Sigmoid colon (tissue), 7 donors: ENCODE results near the gene C6orf89. TPM values are rescaled to one million over a fixed set of nuclear protein-coding genes. Genes with fewer than 3 reads are reported as not detected.
"Not testable (repeated sequence)": the region's sequence is repeated elsewhere in the genome, so short reads cannot be mapped to it uniquely, and the experiment has no call there.

Source experiments
- DNase-seq: peaks from one replicate; pipeline ENCODE4 v3.0.0-alpha.2; 2019
- H3K27ac ChIP-seq, 4 donors: fragments of 200-600 bp; sonication (generic); one replicate each; pipeline ENCODE4 v1.5.1; 2016 to 2019; ENCODE audit warnings: mild to moderate bottlenecking in 1 of 4
- H3K27me3 ChIP-seq, 3 donors: fragments of 200-600 bp; sonication (generic); one replicate each; pipeline ENCODE4 v1.5.1; 2019; ENCODE audit warnings: mild to moderate bottlenecking in 1 of 3
- H3K36me3 ChIP-seq, 4 donors: fragments of 200-600 bp; sonication (generic); one replicate each; pipeline ENCODE4 v1.5.1; 2016 to 2019
- H3K4me1 ChIP-seq, 4 donors: fragments of 200-600 bp; sonication (generic); one replicate each; pipeline ENCODE4 v1.5.1; 2017 to 2019
- H3K4me3 ChIP-seq, 4 donors: fragments of 200-600 bp; sonication (generic); one replicate each; pipeline ENCODE4 v1.5.1; 2017 to 2019; ENCODE audit warnings: mild to moderate bottlenecking in 2 of 4, moderate library complexity in 1 of 4
- H3K9me3 ChIP-seq, 4 donors: fragments of 200-600 bp in 3 of 4; sonication (generic) in 3 of 4; one replicate each; pipeline versions ENCODE4 v1.5.1 to v1.6.1; 2013 to 2019
- EP300 ChIP-seq, 4 donors: sonication (generic); formaldehyde crosslinking; IDR thresholded peaks; one replicate each; pipeline ENCODE4 v1.6.1; 2017; ENCODE audit warnings: antibody characterized with exemption in 4 of 4
- POLR2A ChIP-seq, 2 donors: fragments of 450-650 bp; IDR thresholded peaks; one replicate each; pipeline ENCODE4 v1.6.1; 2016; ENCODE audit warnings: antibody characterized with exemption in 2 of 2, mild to moderate bottlenecking in 2 of 2, moderate library complexity in 2 of 2
- POLR2AphosphoS5 ChIP-seq, 4 donors: sonication (generic); formaldehyde crosslinking; IDR thresholded peaks; one replicate each; pipeline ENCODE4 v1.6.1; 2017; ENCODE audit warnings: antibody characterized with exemption in 4 of 4
- WGBS, 2 donors: extraction: QIAGEN DNeasy Blood & Tissue Kit; methylation state at CpG; one replicate each; pipeline ENCODE4 v1.1.7; 2013; 5-methylcytosine and 5-hydroxymethylcytosine counted together
- intact Hi-C: fragments of 100-400 bp; cut with DNase I; formaldehyde crosslinking; loops from one replicate; pipeline ENCODE4 v1.15.1; 2023
- polyA plus RNA-seq, 3 donors: library from polyadenylated mRNA; stranded (reverse); fragments of 200-250 nt; gene quantifications; one replicate each; pipeline ENCODE4 v1.2.3, GENCODE V29; 2013
- total RNA-seq, 4 donors: library from RNA; depleted of rRNA; stranded (reverse); fragments of >200 nt; gene quantifications; one replicate each; pipeline ENCODE4 v1.1.0, GENCODE V29; 2016
- TF ChIP-seq, protein P1 (sequence below), 4 experiments: fragments of 450-650 bp in 3 of 4; fragments of 200-600 bp in 1 of 4; IDR thresholded peaks; one replicate each; pipeline ENCODE4 v1.5.1; 2016 to 2019; ENCODE audit warnings: antibody characterized with exemption in 4 of 4, mild to moderate bottlenecking in 3 of 4, moderate library complexity in 2 of 4
- donor health status: healthy with polysubstance abuse.
- donor health status: Bipolar disorder and iron deficiency.
- donor health status: healthy.

Gene C6orf89
- total and polyA plus RNA-seq, 7 donors = 5.5 to 51.4 (median 37.3) TPM

- H3K36me3 ChIP-seq = no peaks in the 10 kb centered on the region
- no peak overlapping the region for H3K4me3 ChIP-seq
- no peaks in the 10 kb centered on the region for H3K4me1 ChIP-seq
- WGBS, 2 donors = 94 to 97% methylated on average over 6 of the region's 6 CpGs
- no peak overlapping the region for H3K27ac ChIP-seq
- no peak for DNase-seq
- TF ChIP-seq POLR2A (IDR thresholded peaks at IDR 0.05) (no peak), EP300 (IDR thresholded peaks at IDR 0.05) (no peak), POLR2AphosphoS5 (IDR thresholded peaks at IDR 0.05) (no peak)
- TF ChIP-seq, protein P1, sequence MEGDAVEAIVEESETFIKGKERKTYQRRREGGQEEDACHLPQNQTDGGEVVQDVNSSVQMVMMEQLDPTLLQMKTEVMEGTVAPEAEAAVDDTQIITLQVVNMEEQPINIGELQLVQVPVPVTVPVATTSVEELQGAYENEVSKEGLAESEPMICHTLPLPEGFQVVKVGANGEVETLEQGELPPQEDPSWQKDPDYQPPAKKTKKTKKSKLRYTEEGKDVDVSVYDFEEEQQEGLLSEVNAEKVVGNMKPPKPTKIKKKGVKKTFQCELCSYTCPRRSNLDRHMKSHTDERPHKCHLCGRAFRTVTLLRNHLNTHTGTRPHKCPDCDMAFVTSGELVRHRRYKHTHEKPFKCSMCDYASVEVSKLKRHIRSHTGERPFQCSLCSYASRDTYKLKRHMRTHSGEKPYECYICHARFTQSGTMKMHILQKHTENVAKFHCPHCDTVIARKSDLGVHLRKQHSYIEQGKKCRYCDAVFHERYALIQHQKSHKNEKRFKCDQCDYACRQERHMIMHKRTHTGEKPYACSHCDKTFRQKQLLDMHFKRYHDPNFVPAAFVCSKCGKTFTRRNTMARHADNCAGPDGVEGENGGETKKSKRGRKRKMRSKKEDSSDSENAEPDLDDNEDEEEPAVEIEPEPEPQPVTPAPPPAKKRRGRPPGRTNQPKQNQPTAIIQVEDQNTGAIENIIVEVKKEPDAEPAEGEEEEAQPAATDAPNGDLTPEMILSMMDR (IDR thresholded peaks at IDR 0.05) = no peak
- H3K9me3 ChIP-seq = no peaks in the 10 kb centered on the region
- intact Hi-C loops = no loop called here
- H3K27me3 ChIP-seq = peaks cover 0 to 4% (median 0%) of the 10 kb centered on the region in 3 donors
Observed at GRCh38 chr6:36937896-36938295, 52.1 kb downstream of the C6orf89 start.

DNA sequence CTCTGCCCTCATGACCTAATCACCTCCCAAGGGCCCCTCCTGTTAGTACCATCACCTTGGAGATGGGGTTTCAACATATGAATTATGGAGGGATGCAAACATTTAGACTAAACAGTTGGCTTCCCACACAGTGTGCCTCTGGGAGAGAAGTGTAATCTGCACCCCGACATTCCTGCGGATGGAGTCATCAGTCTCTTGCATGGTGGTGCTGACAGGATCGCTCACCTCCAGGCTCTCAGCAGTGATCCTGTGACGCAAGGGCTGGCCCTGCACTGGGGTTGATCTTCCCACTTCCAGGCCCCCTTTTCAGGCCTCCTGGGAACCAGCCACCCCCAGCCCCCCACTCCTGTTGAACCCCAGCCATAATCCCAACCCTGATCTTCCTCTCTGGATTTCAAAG is 52.8 kb downstream of the C6orf89 start:
- DNase-seq = no peak
- TF ChIP-seq, protein P1 (IDR thresholded peaks at IDR 0.05) = no peak
- TF ChIP-seq POLR2A (IDR thresholded peaks at IDR 0.05) (no peak), EP300 (IDR thresholded peaks at IDR 0.05) (no peak), POLR2AphosphoS5 (IDR thresholded peaks at IDR 0.05) (no peak)
- 95 to 97% methylated on average over 4 of the region's 4 CpGs for WGBS, 2 donors

DNA sequence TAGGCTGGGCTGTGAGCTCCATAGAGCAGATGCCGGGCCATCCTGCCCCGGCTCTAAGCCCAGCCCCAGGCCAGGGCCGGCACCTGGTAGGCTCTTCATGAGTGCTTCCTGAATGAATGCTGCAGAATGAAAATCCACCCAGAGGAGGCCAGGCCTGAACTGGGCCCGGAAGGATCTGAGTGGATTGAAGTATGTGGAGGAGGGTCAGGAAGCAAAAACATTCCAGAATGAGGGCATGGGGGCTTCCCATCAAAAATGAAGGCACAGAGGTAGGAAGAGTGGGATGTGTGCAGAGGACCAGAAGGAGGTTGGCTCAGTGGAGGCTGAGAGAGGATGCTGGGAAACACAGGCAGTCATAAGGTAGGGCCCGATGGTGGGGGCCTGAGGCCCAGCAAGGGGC is 53.3 kb downstream of the C6orf89 start:
- intact Hi-C loops, H3K4me1 ChIP-seq, H3K9me3 ChIP-seq, H3K4me3 ChIP-seq, H3K36me3 ChIP-seq, DNase-seq, H3K27me3 ChIP-seq, H3K27ac ChIP-seq: not testable (repeated sequence)
- WGBS, 2 donors = 94 to 98% methylated on average over 5 of the region's 5 CpGs

More for the DNA sequence above, 52.8 kb downstream of the C6orf89 start:
- peaks cover 0 to 4% (median 0%) of the 10 kb centered on the region in 3 donors for H3K27me3 ChIP-seq
- no peak overlapping the region for H3K4me3 ChIP-seq
- no peaks in the 10 kb centered on the region for H3K36me3 ChIP-seq
- no peaks in the 10 kb centered on the region for H3K4me1 ChIP-seq
- H3K9me3 ChIP-seq = no peaks in the 10 kb centered on the region
- H3K27ac ChIP-seq = no peak overlapping the region
- intact Hi-C loops = no loop called here

DNA sequence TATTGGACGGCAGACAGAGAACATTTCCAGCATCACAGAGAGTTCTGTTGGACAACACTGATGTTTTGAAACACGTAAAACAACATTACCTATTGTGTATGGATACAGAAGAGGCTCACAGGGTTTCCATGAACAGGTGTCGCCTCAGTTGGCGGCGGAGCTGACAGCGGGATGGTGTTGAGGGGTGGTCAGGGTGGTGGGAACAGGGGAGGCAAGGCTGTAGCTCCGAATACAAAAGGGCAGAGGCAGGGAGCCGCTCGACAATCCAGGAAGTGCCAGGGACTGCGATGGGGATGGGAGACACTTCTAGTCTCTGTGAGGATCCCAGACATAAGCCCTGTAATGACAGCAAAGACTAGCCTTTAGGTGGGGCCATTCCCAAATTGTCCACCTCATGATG is 54.3 kb downstream of the C6orf89 start:
- H3K4me3 ChIP-seq = no peak overlapping the region
- TF ChIP-seq, protein P1 (IDR thresholded peaks at IDR 0.05) = no peak
- TF ChIP-seq POLR2A (IDR thresholded peaks at IDR 0.05) (no peak), POLR2AphosphoS5 (IDR thresholded peaks at IDR 0.05) (no peak), EP300 (IDR thresholded peaks at IDR 0.05) (no peak)
- intact Hi-C loops = no loop called here
- DNase-seq = no peak
- WGBS, 2 donors = 93% methylated on average over 10 of the region's 10 CpGs
- H3K27ac ChIP-seq = no peak overlapping the region
- H3K9me3 ChIP-seq = no peaks in the 10 kb centered on the region
- H3K36me3 ChIP-seq = no peaks in the 10 kb centered on the region
- H3K4me1 ChIP-seq = no peaks in the 10 kb centered on the region
- H3K27me3 ChIP-seq = peaks cover 0 to 4% (median 0%) of the 10 kb centered on the region in 3 donors

DNA sequence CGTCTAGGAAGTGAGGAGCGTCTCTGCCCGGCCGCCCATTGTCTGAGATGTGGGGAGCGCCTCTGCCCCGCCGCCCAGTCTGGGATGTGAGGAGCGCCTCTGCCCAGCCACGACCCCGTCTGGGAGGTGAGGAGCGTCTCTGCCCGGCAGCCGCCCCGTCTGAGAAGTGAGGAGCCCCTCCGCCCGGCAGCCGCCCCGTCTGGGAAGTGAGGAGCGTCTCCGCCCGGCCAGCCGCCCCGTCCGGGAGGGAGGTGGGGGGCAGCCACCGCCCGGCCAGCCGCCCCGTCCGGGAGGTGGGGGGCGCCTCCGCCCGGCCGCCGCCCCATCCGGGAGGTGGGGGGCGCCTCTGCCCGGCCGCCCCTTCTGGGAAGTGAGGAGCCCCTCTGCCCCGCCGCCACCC is 55.8 kb downstream of the C6orf89 start:
- H3K4me1 ChIP-seq, H3K4me3 ChIP-seq, H3K27me3 ChIP-seq, H3K9me3 ChIP-seq, H3K36me3 ChIP-seq, intact Hi-C loops, DNase-seq, H3K27ac ChIP-seq: not testable (repeated sequence)
- WGBS, 2 donors = 96 to 97% methylated on average over 40 of the region's 40 CpGs

GRCh38 chr6:36942329-36942728 is 56.6 kb downstream of the C6orf89 start:
- 75 to 80% methylated on average over 1 of the region's 2 CpGs for WGBS, 2 donors
- intact Hi-C loops, H3K36me3 ChIP-seq, H3K27me3 ChIP-seq, H3K4me1 ChIP-seq, H3K4me3 ChIP-seq, H3K9me3 ChIP-seq, H3K27ac ChIP-seq, DNase-seq: not testable (repeated sequence)
